Keratinocyte (primary cell): ENCODE results near the gene CLMN. TPM values are rescaled to one million over a fixed set of nuclear protein-coding genes. Genes with fewer than 3 reads are reported as not detected.

Source experiments
- DNase-seq: peaks from one replicate; pipeline ENCODE4 v3.0.0-alpha.2; 2011; ENCODE audit warnings: low read depth, missing footprints, low spot score
- FAIRE-seq: peaks from 2 replicates; lab custom pipeline; 2011; peaks lifted over from hg19 to GRCh38; lab: Jason Lieb, UNC
- H2AFZ ChIP-seq: 2 replicates; pipeline ENCODE4 v1.6.0; 2012; ENCODE audit warnings: low read length, control low read depth, inconsistent platforms; ENCODE audit not compliant: control insufficient read depth
- H3K27ac ChIP-seq: 2 replicates; pipeline ENCODE4 v1.5.1; 2011; ENCODE audit warnings: low read length; ENCODE audit not compliant: control insufficient read depth, insufficient read depth
- H3K27me3 ChIP-seq: 3 replicates; pipeline ENCODE4 v1.6.0; 2011; ENCODE audit warnings: low read length; ENCODE audit not compliant: control insufficient read depth, insufficient read depth; ENCODE audit errors: extremely low read depth
- H3K36me3 ChIP-seq, 2 experiments: 2 replicates in 1 of 2; 3 replicates in 1 of 2; pipeline ENCODE4 v1.5.1; 2011; ENCODE audit warnings: low read length in 2 of 2, mild to moderate bottlenecking in 1 of 2; ENCODE audit not compliant: control insufficient read depth in 2 of 2, insufficient read depth in 2 of 2; ENCODE audit errors: extremely low read depth in 1 of 2
- H3K4me1 ChIP-seq: 3 replicates; pipeline ENCODE4 v1.5.1; 2011; ENCODE audit warnings: low read length; ENCODE audit not compliant: control insufficient read depth, insufficient read depth; ENCODE audit errors: extremely low read depth
- H3K4me2 ChIP-seq: 3 replicates; pipeline ENCODE4 v1.6.0; 2011; ENCODE audit warnings: low read depth, low read length; ENCODE audit not compliant: control insufficient read depth, insufficient read depth; ENCODE audit errors: extremely low read depth
- H3K4me3 ChIP-seq, 3 experiments: fragments of 200-600 bp in 1 of 3; sonication (generic) in 1 of 3; 2 replicates in 2 of 3; 3 replicates in 1 of 3; pipeline ENCODE4 v1.5.1; 2011 to 2016; ENCODE audit warnings: low read length in 3 of 3, mild to moderate bottlenecking in 3 of 3, control low read depth in 2 of 3, inconsistent platforms in 1 of 3, low read depth in 1 of 3, mixed read lengths in 1 of 3, mixed run types in 1 of 3, moderate library complexity in 1 of 3; ENCODE audit not compliant: control insufficient read depth in 2 of 3, insufficient read depth in 2 of 3; ENCODE audit errors: extremely low read depth in 1 of 3
- H3K79me2 ChIP-seq: 2 replicates; pipeline ENCODE4 v1.6.0; 2012; ENCODE audit warnings: low read length; ENCODE audit not compliant: control insufficient read depth, insufficient read depth
- H3K9ac ChIP-seq: 3 replicates; pipeline ENCODE4 v1.6.0; 2011; ENCODE audit warnings: low read length; ENCODE audit not compliant: control insufficient read depth, insufficient read depth; ENCODE audit errors: extremely low read depth
- H3K9me1 ChIP-seq: 3 replicates; pipeline ENCODE4 v1.6.0; 2011; ENCODE audit warnings: low read length; ENCODE audit not compliant: control insufficient read depth, insufficient read depth; ENCODE audit errors: extremely low read depth
- H3K9me3 ChIP-seq: 2 replicates; pipeline ENCODE4 v1.5.1; 2012; ENCODE audit warnings: low read depth, low read length; ENCODE audit not compliant: control insufficient read depth
- H4K20me1 ChIP-seq: 3 replicates; pipeline ENCODE4 v1.6.0; 2011; ENCODE audit warnings: low read length; ENCODE audit not compliant: control insufficient read depth, insufficient read depth; ENCODE audit errors: extremely low read depth
- EZH2 ChIP-seq: IDR thresholded peaks from one replicate; pipeline ENCODE4 v1.6.1; 2012; ENCODE audit warnings: inconsistent platforms, mild to moderate bottlenecking, low read length, moderate library complexity
- dilution Hi-C: fragments of 300-500 bp; cut with MboI; formaldehyde crosslinking; loops from one replicate; pipeline ENCODE4 v1.7.0; 2020; ENCODE audit warnings: low sequenced_read_pairs; ENCODE audit not compliant: extremely low pct_ligation_motif_present
- polyA plus RNA-seq, 5 experiments: library from polyadenylated mRNA; depleted of rRNA in 3 of 5; stranded (reverse) in 3 of 5; stranded (forward) in 1 of 5; unstranded in 1 of 5; fragments of >200 nt; gene quantifications; 1 replicate in 1 of 5; 2 replicates in 3 of 5; 3 replicates in 1 of 5; pipeline versions ENCODE4 v1.2.1 to v1.2.3, GENCODE V29; 2011 to 2012; ENCODE audit warnings: missing spikeins in 2 of 5, low read depth in 1 of 5, low replicate concordance in 1 of 5
- TF ChIP-seq, protein P1 (sequence below), 3 experiments: IDR thresholded peaks in 1 of 3; conservative IDR thresholded peaks in 1 of 3; optimal IDR thresholded peaks in 1 of 3; 2 replicates in 2 of 3; 3 replicates in 1 of 3; pipeline versions ENCODE3 to v1.5.1; 2011; ENCODE audit warnings: low read length in 3 of 3, mild to moderate bottlenecking in 3 of 3, moderate library complexity in 2 of 3, control low read depth in 1 of 3, inconsistent platforms in 1 of 3; ENCODE audit not compliant: insufficient read depth in 2 of 3; ENCODE audit errors: extremely low read depth in 1 of 3

Gene CLMN
- polyA plus RNA-seq, 1 donor (not counting 4 experiments of a cell fraction or from before 2014, with no cell fraction given) = 6.1 TPM

DNA sequence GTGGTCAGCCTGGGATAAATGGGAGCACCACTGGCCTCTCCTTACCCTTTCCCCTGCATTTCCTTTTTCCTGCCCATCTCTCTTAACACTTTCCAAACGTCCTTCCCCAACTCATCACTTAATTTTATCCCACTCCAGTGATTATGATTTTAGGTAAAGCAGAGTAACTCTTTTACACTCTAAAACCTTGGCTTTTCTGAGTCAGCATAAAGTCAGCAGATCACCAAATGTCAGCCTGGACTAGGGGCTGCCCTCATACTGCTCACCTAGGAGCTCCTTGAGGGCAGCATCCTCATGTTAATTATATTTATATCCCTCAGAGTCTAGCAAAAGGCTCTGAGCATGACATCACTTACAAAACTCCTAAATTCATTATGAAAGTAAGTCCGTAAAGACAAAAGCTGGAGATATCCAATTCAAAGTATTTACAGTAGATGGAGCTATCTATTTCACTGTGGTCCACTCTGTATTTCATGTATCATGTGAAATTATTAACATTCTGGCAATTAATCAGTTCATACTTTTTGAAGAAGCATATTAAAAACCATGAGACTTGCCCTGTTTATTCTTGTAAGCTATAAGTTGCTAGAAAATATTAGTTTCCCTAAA is 145.4 kb downstream of the CLMN start:
- no peak overlapping the region for H3K27ac ChIP-seq
- no peak overlapping the region for H3K4me3 ChIP-seq
- H3K36me3 ChIP-seq = no peaks in the 10 kb centered on the region
- H2AFZ ChIP-seq = no peak overlapping the region
- no peaks in the 10 kb centered on the region for H3K79me2 ChIP-seq
- FAIRE-seq (no peak), DNase-seq (no peak)
- dilution Hi-C loops = no loop called here
- no peaks in the 10 kb centered on the region for H3K4me1 ChIP-seq
- TF ChIP-seq, protein P1, sequence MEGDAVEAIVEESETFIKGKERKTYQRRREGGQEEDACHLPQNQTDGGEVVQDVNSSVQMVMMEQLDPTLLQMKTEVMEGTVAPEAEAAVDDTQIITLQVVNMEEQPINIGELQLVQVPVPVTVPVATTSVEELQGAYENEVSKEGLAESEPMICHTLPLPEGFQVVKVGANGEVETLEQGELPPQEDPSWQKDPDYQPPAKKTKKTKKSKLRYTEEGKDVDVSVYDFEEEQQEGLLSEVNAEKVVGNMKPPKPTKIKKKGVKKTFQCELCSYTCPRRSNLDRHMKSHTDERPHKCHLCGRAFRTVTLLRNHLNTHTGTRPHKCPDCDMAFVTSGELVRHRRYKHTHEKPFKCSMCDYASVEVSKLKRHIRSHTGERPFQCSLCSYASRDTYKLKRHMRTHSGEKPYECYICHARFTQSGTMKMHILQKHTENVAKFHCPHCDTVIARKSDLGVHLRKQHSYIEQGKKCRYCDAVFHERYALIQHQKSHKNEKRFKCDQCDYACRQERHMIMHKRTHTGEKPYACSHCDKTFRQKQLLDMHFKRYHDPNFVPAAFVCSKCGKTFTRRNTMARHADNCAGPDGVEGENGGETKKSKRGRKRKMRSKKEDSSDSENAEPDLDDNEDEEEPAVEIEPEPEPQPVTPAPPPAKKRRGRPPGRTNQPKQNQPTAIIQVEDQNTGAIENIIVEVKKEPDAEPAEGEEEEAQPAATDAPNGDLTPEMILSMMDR (optimal IDR thresholded peaks at IDR 0.05 in 1 of 3, IDR thresholded peaks at IDR 0.05 in 1 of 3, conservative IDR thresholded peaks at IDR 0.05 in 1 of 3; ENCODE audit: extremely low read depth in 1 of 3, insufficient read depth in 2 of 3, low read length in 3 of 3) = no peak
- no peak for TF ChIP-seq EZH2
- peaks cover 2% of the 10 kb centered on the region for H4K20me1 ChIP-seq
- no peaks in the 10 kb centered on the region for H3K27me3 ChIP-seq
- no peaks in the 10 kb centered on the region for H3K9me3 ChIP-seq
- no peak overlapping the region for H3K4me2 ChIP-seq
- no peaks in the 10 kb centered on the region for H3K9me1 ChIP-seq
- no peak overlapping the region for H3K9ac ChIP-seq

DNA sequence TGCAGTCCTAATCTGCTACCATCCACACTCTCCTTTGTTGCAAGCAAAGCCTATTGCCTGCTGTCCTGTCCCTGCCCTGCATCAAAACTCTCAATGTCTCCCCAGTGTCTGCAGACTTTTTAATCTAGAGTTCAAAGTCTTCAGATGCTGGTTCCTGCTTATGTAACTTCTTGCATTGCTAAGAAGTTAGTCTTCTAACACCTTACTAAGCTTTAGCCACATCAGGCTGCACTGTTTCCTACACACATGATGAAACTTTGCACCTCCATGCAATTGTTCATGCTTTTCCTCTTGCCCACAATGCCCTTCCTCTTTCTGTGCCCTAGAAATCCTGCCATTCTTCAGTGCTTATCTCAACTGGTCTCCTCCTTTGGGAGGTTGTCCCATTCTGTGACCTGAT is 146.2 kb downstream of the CLMN start:
- TF ChIP-seq, protein P1 (optimal IDR thresholded peaks at IDR 0.05 in 1 of 3, IDR thresholded peaks at IDR 0.05 in 1 of 3, conservative IDR thresholded peaks at IDR 0.05 in 1 of 3; ENCODE audit: extremely low read depth in 1 of 3, insufficient read depth in 2 of 3, low read length in 3 of 3) = no peak
- TF ChIP-seq EZH2 = no peak
- no peaks in the 10 kb centered on the region for H3K36me3 ChIP-seq
- dilution Hi-C loops = no loop called here
- no peak overlapping the region for H2AFZ ChIP-seq
- H4K20me1 ChIP-seq = peaks cover 2% of the 10 kb centered on the region
- no peaks in the 10 kb centered on the region for H3K4me1 ChIP-seq
- H3K79me2 ChIP-seq = no peaks in the 10 kb centered on the region
- H3K9me1 ChIP-seq = no peaks in the 10 kb centered on the region
- no peak for DNase-seq
- no peak overlapping the region for H3K27ac ChIP-seq
- FAIRE-seq = no peak
- H3K4me3 ChIP-seq = no peak overlapping the region
- no peaks in the 10 kb centered on the region for H3K9me3 ChIP-seq
- H3K9ac ChIP-seq = no peak overlapping the region
- H3K4me2 ChIP-seq = no peak overlapping the region
- no peaks in the 10 kb centered on the region for H3K27me3 ChIP-seq
